CD14-positive monocyte (primary cell): Measurements from ENCODE around the gene WNT2. TPM values are rescaled to one million over a fixed set of nuclear protein-coding genes. Genes with fewer than 3 reads are reported as not detected.
"Not testable (repeated sequence)": the region's sequence is repeated elsewhere in the genome, so short reads cannot be mapped to it uniquely, and the experiment has no call there.

Experiments used
- DNase-seq, 3 donors: peaks; one replicate each; pipeline ENCODE4 v3.0.0-alpha.2; 2011 to 2022
- H2AFZ ChIP-seq: 2 replicates; pipeline ENCODE4 v1.6.0; 2012; ENCODE audit warnings: mild to moderate bottlenecking, low read depth, low read length, inconsistent platforms; ENCODE audit not compliant: insufficient read depth, poor library complexity, severe bottlenecking
- H3K27ac ChIP-seq, 2 donors: 1 replicate in 1 of 2; 2 replicates in 1 of 2; pipeline ENCODE4 v1.5.1; 2012 to 2013; ENCODE audit warnings: low read length in 2 of 2, control low read depth in 1 of 2, inconsistent platforms in 1 of 2, low read depth in 1 of 2, mild to moderate bottlenecking in 1 of 2
- H3K27me3 ChIP-seq, 2 donors: one replicate each; pipeline versions ENCODE4 v1.6.0 to v1.6.1; 2011 to 2013; ENCODE audit warnings: low read length in 2 of 2; ENCODE audit not compliant: control insufficient read depth in 2 of 2, insufficient read depth in 2 of 2
- H3K36me3 ChIP-seq, 2 donors: replicated peaks in 1 of 2; 1 replicate in 1 of 2; 2 replicates in 1 of 2; pipeline versions ENCODE4 v1.5.1 to v1.6.1; 2012 to 2013; ENCODE audit warnings: low read length in 2 of 2, control low read depth in 1 of 2, inconsistent platforms in 1 of 2, mild to moderate bottlenecking in 1 of 2; ENCODE audit not compliant: insufficient read depth in 2 of 2, control insufficient read depth in 1 of 2
- H3K4me1 ChIP-seq, 2 donors: 1 replicate in 1 of 2; 2 replicates in 1 of 2; pipeline versions ENCODE4 v1.5.1 to v1.6.1; 2012 to 2013; ENCODE audit warnings: low read length in 2 of 2, control low read depth in 1 of 2, inconsistent platforms in 1 of 2, mild to moderate bottlenecking in 1 of 2, moderate library complexity in 1 of 2; ENCODE audit not compliant: insufficient read depth in 2 of 2, control insufficient read depth in 1 of 2
- H3K4me2 ChIP-seq: replicated peaks from 2 replicates; pipeline ENCODE3; 2012; ENCODE audit warnings: low read length, moderate library complexity, mild to moderate bottlenecking; ENCODE audit not compliant: poor library complexity, severe bottlenecking; ENCODE audit errors: extremely low read depth
- H3K4me3 ChIP-seq, 3 experiments: fragments of 200-600 bp in 1 of 3; sonication (generic) in 1 of 3; replicated peaks in 1 of 3; 1 replicate in 2 of 3; 2 replicates in 1 of 3; pipeline ENCODE4 v1.5.1; 2011 to 2013; ENCODE audit warnings: low read length in 3 of 3, mild to moderate bottlenecking in 3 of 3, control low read depth in 2 of 3, low read depth in 2 of 3, inconsistent platforms in 1 of 3, moderate library complexity in 1 of 3
- H3K79me2 ChIP-seq: 2 replicates; pipeline ENCODE4 v1.6.0; 2012; ENCODE audit warnings: mild to moderate bottlenecking, control low read depth, inconsistent platforms, low read length, moderate library complexity; ENCODE audit not compliant: insufficient read depth
- H3K9ac ChIP-seq: 2 replicates; pipeline ENCODE4 v1.6.0; 2017; ENCODE audit warnings: low read length, mild to moderate bottlenecking; ENCODE audit not compliant: insufficient read depth, poor library complexity, severe bottlenecking
- H3K9me3 ChIP-seq, 2 donors: replicated peaks in 1 of 2; 1 replicate in 1 of 2; 2 replicates in 1 of 2; pipeline versions ENCODE4 v1.5.1 to v1.6.1; 2012 to 2013; ENCODE audit warnings: low read length in 2 of 2, control low read depth in 1 of 2; ENCODE audit not compliant: control insufficient read depth in 1 of 2, insufficient read depth in 1 of 2
- H4K20me1 ChIP-seq: 2 replicates; pipeline ENCODE4 v1.6.0; 2012; ENCODE audit warnings: mild to moderate bottlenecking, low read length, control low read depth, moderate library complexity; ENCODE audit not compliant: insufficient read depth
- H3K27ac Mint-ChIP-seq, 7 donors: one replicate each; pipeline ENCODE4 v1.8.0; 2020; ENCODE audit warnings: mild to moderate bottlenecking in 7 of 7, mixed read lengths in 7 of 7, moderate library complexity in 6 of 7, inconsistent platforms in 2 of 7
- H3K27me3 Mint-ChIP-seq, 3 donors: one replicate each; pipeline ENCODE4 v1.8.0; 2021 to 2022; ENCODE audit warnings: low read depth in 3 of 3, mild to moderate bottlenecking in 3 of 3, mixed read lengths in 3 of 3, moderate library complexity in 3 of 3, inconsistent platforms in 1 of 3
- H3K36me3 Mint-ChIP-seq, 2 donors: one replicate each; pipeline ENCODE4 v1.8.0; 2020; ENCODE audit warnings: mixed read lengths in 2 of 2, inconsistent platforms in 1 of 2, mild to moderate bottlenecking in 1 of 2
- H3K4me1 Mint-ChIP-seq: one replicate; pipeline ENCODE4 v1.8.0; 2020; ENCODE audit warnings: mild to moderate bottlenecking, mixed read lengths
- H3K4me3 Mint-ChIP-seq, 2 donors: one replicate each; pipeline ENCODE4 v1.8.0; 2020; ENCODE audit warnings: mild to moderate bottlenecking in 2 of 2, mixed read lengths in 2 of 2, moderate library complexity in 1 of 2
- H3K9me3 Mint-ChIP-seq, 7 donors: one replicate each; pipeline ENCODE4 v1.8.0; 2020 to 2022; ENCODE audit warnings: mixed read lengths in 7 of 7, mild to moderate bottlenecking in 6 of 7, moderate library complexity in 6 of 7, inconsistent platforms in 2 of 7
- WGBS: methylation state at CpG from one replicate; pipeline ENCODE4 v1.1.5; 2013; ENCODE audit warnings: missing lambda C conversion rate; ENCODE audit not compliant: insufficient coverage; 5-methylcytosine and 5-hydroxymethylcytosine counted together
- intact Hi-C, 2 donors: fragments of 100-400 bp; cut with micrococcal nuclease; formaldehyde crosslinking; loops; one replicate each; pipeline versions ENCODE4 v1.15.0 to v1.15.1; 2023
- polyA plus RNA-seq, 3 donors: library from polyadenylated mRNA; depleted of rRNA in 1 of 3; unstranded in 2 of 3; stranded (reverse) in 1 of 3; fragments of 300-500 nt in 2 of 3; fragments of >200 nt in 1 of 3; fragmentation: Illumina TruSeq in 2 of 3; gene quantifications; 1 replicate in 2 of 3; 2 replicates in 1 of 3; pipeline ENCODE4 v1.2.3, GENCODE V29; 2012 to 2021
- TF ChIP-seq, protein P1 (sequence below): fragments of 200-600 bp; IDR thresholded peaks from one replicate; pipeline ENCODE4 v1.8.0; 2022; ENCODE audit warnings: antibody characterized with exemption, mild to moderate bottlenecking

The WNT2 gene
- polyA plus RNA-seq, 3 donors, result not detected

- Histone ChIP-seq H3K36me3 (no peaks in the 10 kb centered on the region), H3K79me2 (no peaks in the 10 kb centered on the region), H4K20me1 (no peaks in the 10 kb centered on the region), H3K4me1 (no peaks in the 10 kb centered on the region), H3K9ac (no peak overlapping the region), H3K4me3 (no peak overlapping the region), H3K27ac (no peak overlapping the region), H2AFZ (no peak overlapping the region), H3K4me2 (no peak overlapping the region), H3K9me3 (no peaks in the 10 kb centered on the region), H3K27me3 (no peaks in the 10 kb centered on the region)
- TF ChIP-seq, protein P1, sequence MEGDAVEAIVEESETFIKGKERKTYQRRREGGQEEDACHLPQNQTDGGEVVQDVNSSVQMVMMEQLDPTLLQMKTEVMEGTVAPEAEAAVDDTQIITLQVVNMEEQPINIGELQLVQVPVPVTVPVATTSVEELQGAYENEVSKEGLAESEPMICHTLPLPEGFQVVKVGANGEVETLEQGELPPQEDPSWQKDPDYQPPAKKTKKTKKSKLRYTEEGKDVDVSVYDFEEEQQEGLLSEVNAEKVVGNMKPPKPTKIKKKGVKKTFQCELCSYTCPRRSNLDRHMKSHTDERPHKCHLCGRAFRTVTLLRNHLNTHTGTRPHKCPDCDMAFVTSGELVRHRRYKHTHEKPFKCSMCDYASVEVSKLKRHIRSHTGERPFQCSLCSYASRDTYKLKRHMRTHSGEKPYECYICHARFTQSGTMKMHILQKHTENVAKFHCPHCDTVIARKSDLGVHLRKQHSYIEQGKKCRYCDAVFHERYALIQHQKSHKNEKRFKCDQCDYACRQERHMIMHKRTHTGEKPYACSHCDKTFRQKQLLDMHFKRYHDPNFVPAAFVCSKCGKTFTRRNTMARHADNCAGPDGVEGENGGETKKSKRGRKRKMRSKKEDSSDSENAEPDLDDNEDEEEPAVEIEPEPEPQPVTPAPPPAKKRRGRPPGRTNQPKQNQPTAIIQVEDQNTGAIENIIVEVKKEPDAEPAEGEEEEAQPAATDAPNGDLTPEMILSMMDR, result no peak
- DNase-seq, result no peak
- WGBS, result 76% methylated on average over 3 of the region's 4 CpGs
- Mint-ChIP-seq H3K27me3 (peaks cover 3 to 11% (median 5%) of the 10 kb centered on the region in 3 donors), H3K27ac (no peak overlapping the region), H3K36me3 (no peaks in the 10 kb centered on the region), H3K4me3 (no peak overlapping the region), H3K9me3 (peaks cover 0 to 10% (median 3%) of the 10 kb centered on the region in 7 donors), H3K4me1 (no peaks in the 10 kb centered on the region)
- intact Hi-C loops, result no loop called here
These were observed 75.0 kb downstream of the WNT2 start for GRCh38 chr7:117247809-117248208.

GRCh38 chr7:117245703-117246102 is 77.2 kb downstream of the WNT2 start:
- peaks cover 0 to 11% (median 5%) of the 10 kb centered on the region in 3 donors for H3K27me3 Mint-ChIP-seq
- H3K27ac Mint-ChIP-seq, result not testable (repeated sequence)

More at GRCh38 chr7:117245703-117246102, 77.2 kb downstream of the WNT2 start:
- H3K4me3 ChIP-seq, H3K36me3 ChIP-seq, H3K79me2 ChIP-seq, H3K36me3 Mint-ChIP-seq, H3K27ac ChIP-seq, DNase-seq, intact Hi-C loops, H2AFZ ChIP-seq, H3K4me1 Mint-ChIP-seq, H3K9ac ChIP-seq, H4K20me1 ChIP-seq, H3K9me3 ChIP-seq, H3K27me3 ChIP-seq, H3K4me2 ChIP-seq, H3K4me1 ChIP-seq, H3K4me3 Mint-ChIP-seq: not testable (repeated sequence)
- H3K9me3 Mint-ChIP-seq, result peaks cover 0 to 12% (median 5%) of the 10 kb centered on the region in 7 donors
- no CpG with 5 or more reads among the region's 2 CpGs for WGBS
